Stimulated activated CD4-positive, alpha-beta T cell treated with anti-CD3 and anti-CD28 coated beads, TNF-alpha, amount 100 ng/mL, for 4 hours (primary cell): Measurements from ENCODE around the gene RESF1.
A peak's percentile ranks its signal among the peaks of the same experiment; 100 is the strongest.
"Not testable (repeated sequence)": the region's sequence is repeated elsewhere in the genome, so short reads cannot be mapped to it uniquely, and the experiment has no call there.

Experiments
- DNase-seq, 3 experiments: peaks; one replicate each; pipeline ENCODE4 v3.0.0-alpha.2; 2020; ENCODE audit warnings: low read depth in 3 of 3

Gene RESF1, protein sequence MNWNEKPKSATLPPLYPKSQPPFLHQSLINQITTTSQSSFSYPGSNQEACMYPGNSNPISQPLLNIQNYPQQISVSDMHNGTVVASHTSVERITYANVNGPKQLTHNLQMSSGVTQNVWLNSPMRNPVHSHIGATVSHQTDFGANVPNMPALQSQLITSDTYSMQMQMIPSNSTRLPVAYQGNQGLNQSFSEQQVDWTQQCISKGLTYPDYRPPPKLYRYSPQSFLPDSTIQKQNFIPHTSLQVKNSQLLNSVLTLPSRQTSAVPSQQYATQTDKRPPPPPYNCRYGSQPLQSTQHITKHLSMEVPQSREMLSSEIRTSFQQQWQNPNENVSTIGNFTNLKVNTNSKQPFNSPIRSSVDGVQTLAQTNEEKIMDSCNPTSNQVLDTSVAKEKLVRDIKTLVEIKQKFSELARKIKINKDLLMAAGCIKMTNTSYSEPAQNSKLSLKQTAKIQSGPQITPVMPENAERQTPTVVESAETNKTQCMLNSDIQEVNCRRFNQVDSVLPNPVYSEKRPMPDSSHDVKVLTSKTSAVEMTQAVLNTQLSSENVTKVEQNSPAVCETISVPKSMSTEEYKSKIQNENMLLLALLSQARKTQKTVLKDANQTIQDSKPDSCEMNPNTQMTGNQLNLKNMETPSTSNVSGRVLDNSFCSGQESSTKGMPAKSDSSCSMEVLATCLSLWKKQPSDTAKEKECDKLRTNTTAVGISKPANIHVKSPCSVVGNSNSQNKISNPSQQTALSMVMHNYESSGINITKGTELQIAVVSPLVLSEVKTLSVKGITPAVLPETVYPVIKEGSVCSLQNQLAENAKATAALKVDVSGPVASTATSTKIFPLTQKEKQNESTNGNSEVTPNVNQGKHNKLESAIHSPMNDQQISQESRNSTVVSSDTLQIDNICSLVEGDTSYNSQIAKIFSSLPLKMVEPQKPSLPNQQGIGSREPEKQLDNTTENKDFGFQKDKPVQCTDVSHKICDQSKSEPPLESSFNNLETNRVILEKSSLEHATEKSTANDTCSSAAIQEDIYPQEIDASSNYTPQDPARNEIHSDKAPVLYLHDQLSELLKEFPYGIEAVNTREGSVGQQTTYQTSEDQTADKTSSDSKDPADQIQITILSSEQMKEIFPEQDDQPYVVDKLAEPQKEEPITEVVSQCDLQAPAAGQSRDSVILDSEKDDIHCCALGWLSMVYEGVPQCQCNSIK (N-terminal part only)

DNA sequence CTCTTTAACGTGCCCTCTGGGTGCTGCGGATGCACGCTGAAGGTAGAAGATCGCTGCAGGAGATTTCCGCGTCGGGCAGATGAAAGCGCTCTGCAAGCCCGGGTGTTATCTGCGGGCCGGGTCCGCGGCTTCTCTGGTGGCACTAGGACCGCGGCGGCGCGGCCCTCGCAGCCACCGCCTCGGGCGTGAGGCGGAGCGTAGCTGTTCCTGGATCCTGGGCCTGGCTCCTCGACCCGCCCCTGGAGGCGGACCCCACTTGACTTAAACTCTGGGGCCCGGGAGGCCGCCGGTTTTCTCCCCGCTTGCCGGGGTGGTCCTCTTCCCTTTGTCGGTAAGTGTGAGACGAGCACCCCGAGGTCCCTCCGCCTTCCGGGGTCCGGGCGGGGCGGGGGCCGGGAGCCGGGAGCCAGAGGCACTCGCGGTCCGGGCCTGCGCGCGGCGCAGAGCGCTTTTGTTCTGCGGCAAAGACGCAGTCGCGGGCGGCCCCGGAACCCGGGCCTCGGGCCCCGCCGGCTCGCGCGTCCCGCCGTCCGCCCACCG, at the start of gene RESF1:
Gene RESF1 (plus strand): TSS at position 255 of the 540 bp plus-strand sequence. CDS start 21,541 bp downstream, outside the sequence.
- peak; percentile 69 to 76 (median 71) for DNase-seq

DNA sequence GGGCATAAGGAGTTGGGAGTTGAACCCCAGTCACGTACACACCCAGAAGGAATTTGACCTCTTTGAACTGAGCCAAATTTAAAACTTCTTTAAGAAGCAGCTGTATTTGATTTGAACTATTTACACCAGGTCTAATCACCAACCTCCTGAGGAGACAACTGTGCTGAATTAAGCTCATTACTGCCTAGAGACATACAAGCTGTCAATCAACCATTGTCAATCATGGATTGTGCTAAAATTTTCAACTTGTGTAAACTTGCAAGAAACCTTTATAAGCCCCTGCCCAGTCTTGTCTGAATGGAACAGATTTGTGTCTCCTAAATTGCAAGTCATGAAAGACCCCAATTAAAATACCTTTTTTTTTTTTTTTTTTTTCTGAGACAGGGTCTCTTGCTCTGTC, 44.3 kb upstream of the RESF1 start:
- DNase-seq = no peak

DNA sequence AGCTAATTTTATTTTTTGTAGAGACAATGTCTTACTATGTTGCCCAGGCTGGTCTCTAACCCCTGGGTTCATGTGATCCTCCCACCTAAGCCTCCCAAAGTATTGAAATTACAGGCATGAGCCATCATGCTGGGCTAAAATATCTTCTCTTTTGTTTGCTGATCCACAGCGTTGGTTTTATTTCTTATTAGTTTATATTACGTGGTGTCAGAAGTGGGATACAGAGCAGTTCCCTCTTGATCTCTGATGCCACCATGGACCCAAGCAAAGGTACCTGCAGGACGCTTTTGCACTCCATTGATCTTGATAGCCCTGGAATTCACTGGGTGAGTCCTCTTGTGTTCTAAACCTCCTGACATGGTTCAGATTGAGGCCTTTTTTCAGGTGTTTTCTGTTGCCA, 43.8 kb upstream of the RESF1 start:
- DNase-seq = no peak

DNA sequence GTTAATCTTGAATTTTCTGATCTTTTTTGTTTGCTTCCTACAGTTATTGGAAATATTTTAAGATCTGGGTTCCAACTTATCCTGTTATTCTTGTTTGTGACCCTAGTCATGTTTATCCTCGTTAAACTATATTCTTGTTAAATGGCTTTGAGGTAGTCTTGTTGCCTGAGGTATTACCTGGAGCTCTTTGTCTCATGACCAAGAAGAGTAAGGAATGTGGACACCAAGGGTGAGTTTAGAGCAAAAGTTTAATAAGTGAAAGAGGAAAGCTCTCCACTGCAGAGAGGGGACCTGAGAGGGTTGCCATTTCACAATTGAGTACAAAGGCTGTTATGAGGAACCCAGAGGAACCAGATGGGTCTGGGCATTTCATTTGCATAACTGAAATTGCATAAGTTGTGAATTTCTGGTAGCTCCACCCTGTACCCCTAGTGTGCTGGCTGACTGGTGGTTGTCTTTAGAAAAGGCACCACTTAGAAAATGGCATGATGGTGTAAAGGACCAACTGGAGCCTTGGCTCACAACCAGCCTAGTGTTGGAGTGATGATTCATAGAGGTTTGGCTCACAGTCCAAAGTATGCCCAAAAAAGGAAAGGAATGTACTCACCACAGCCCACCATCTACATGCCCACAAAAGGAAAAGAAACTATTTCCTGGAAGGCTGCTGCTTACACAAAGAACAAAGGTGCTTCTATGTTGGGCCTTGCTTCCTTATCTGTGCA, 36.7 kb upstream of the RESF1 start:
- DNase-seq = no peak

DNA sequence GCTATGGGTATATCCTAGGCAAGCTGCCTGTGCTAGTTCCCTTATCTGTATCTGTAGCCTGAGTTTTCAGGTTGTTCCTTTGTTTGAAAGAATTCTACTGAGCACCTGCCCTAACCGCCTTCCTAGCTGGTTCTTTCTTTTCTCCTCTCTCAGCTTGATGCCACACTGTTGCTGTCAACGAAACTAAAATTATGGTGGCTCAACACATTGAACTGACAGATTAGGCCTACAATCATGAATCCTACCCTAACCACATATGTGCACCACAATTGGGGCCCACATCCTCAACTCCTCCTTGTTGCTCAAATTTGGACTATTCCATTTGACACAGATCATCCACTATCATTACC, 36.2 kb upstream of the RESF1 start:
- DNase-seq = no peak

DNA sequence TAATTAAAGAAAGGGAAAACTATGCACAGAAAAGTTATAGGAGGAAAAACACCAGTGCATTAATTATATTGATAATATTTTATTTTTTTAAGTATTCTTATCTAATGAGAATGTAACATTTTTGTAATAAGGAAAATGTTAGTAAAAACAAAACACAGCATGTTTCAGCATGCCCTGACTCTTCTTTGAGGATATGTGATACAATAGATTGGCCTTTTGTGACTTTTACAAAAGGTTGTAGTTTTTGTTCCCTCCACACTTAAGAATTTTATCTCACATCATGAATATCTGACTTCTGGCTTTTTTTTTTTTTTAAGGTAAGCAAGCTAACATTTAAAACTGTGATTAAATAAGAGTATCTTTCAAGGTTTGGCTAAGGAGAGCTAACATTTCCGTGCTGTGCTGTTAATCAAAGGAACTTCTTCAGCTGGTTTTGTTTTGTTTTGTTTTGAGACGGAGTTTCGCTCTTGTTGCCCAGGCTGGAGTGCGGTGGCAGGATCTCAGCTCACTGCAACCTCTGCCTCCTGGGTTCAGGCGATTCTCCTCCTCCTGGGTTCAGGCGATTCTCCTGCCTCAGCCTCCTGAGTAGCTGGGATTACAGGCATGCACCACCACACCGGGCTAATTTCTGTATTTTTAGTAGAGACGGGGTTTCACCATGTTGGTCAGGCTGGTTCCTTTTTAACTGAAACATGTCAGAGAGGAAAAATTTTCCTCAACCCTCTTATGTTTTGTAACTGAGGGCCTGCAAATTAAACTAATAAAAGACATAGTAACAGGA, 30.8 kb upstream of the RESF1 start:
- no peak for DNase-seq

DNA sequence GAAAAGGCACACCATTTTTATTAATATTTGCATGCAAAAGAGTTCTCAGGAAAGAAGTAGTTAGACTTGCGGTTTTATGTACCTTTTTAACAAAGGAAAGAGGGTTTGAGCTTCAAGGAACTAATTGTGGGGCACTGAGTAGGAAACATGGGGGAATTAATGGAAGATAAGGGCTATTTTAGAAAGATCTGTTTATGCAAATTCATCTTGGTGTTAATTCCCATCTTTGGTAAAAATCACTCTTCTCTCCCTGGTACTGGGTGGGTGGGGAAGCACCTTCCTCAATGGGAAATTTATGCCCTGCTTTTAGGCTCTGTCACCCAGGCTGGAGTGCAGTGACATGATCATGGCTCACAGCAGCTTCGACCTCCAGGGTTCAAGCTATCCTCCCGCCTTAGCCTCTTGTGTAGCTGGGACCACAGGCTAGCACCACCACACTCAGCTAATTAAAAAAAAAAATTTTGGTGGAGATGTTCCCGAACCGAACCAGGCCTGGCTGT, 30.1 kb upstream of the RESF1 start:
- peak in 2 of 3 experiments; percentile 11 to 22 for DNase-seq

DNA sequence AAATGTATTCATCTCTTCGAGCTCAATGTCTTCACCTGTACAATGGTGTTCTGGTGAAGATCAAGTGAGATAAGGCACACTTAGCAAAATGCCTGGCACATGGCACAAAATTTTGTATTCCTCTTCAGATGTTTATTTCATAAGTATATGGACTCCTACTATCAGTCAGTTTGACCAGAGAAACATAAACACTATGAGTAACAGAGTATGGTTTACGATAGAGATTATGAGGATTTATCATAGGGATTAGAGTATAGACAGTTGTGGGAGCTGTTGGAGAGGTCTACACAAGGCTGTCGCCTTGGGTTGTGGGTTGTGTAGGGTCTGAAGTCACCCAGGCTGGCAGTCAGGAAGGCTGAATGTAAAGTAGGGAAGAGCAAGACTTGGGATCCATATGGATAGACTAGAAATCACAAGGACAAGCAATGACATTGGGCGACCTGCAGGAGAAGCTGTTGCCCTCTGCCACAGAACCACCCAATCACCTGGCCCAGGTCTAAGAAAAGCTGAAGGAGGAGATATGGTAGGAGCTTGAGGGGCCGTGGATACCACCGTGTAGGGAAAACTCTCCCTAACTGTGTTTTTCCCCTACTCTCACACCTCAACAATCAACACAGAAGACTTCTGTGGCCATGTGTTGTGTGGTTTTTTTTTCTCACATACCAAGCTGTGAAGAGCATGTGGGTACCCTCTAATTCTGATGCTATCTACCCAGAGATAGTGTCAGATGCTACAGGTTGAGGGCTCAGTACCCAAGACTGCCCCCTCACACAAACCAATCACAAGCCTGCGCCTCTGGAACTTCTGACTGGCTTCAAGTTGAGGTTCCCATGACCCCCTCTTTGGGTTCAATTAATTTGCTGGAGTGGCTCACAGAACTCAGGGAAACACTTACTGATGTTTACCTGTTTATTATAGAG, 27.2 kb upstream of the RESF1 start:
- no peak for DNase-seq

DNA sequence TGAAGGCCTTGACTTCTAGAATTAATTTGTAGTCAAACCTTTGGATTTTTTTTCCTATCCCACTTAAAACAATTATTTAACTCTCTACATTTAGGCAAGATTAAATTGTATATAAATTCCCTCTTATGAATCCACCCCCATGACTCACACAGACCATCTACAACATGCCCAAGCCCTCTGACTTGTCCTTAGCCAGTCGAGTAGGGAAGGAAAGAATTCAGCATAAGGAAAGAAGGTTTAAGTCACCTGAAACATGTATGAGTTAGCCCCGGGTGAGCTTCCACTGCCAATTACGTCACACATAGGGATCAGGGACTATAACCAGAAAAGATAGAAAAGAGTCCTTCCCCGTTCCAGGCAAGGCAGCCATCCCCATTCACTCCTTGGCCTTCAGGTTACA, 14.9 kb upstream of the RESF1 start:
- no peak for DNase-seq

DNA sequence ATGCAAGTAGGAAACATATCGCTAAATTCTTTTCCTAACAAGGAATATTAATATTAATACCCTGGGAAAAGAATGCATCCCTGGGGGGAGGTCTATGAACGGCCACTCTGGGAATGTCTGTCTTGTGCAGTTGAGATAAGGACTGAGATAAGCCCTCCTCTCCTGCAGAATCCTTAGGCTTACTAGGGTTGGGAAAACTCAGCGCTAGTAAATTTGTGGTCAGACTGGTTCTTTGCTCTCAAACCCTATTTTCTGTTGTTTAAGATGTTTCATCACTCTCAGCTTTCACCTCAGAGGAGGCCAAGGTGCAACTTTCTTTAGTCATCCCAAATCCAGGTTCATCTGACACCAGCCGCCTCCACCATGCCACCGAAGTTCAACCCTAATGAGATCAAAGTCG, 11.2 kb upstream of the RESF1 start:
- no peak for DNase-seq

DNA sequence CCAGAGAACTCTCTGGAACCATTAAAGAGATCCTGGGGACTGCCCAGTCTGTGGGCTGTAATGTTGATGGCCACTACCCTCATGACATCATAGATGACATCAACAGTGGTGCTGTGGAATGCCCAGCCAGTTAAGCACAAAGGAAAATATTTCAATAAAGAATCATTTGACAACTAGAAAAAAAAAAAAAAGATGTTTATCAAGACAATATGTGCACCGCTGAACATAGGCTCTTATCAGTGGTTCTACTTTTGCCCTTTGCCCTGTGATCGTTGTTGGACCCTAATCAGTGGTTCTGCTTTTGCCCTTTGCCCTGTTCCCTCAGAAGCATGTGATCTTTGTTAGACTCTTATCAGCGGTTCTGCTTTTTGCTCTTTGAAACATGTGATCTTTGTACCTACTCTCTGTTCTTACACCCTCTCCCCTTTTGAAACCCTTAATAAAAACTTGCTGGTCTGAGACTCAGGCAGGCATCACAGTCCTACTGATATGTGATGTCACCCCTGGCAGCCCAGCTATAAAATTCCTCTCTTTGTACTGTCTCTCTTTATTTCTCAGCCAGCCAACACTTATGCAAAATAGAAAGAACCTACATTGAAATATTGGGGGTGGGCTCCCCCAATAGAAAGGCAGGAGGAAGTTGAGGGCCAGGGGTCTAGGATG, 10.4 kb upstream of the RESF1 start:
- DNase-seq = not testable (repeated sequence)

DNA sequence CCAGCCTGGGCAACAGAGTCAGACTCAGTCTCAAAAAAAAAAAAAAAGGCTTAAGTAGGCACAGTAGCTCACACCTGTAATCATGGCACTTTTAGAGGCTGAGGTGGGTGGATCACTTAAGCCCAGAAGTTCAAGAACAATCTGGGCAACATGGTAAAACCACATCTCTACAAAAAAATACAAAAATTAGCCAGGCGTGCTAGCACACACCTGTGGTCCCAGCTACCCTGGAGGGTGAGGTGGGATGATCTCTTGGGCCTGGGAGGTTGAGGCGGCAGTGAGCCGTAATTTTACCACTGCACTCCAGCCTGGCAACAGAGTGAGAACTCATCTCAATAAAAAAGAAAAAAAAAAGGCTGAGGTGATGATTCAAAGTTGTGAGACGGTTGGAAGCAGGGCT, 9.1 kb upstream of the RESF1 start:
- DNase-seq = no peak

DNA sequence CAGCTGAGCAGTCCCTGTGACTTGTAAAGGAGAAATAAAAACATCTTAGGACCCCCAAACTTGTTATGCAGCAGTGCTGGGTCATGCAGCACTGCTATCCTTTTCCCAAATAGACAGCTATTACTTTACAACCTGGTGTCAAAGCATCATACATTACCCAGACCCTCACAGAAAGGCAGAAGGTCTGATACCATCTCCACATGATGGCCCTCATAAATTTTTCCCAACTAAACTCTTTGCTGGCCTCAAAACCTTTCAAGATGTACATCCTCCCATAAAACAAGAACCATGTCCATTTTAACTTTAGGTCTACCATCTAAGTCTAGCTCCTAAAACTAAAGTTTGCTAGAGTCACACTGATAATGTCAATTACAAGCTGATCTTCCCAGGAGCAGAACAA, 8.7 kb upstream of the RESF1 start:
- DNase-seq = no peak

DNA sequence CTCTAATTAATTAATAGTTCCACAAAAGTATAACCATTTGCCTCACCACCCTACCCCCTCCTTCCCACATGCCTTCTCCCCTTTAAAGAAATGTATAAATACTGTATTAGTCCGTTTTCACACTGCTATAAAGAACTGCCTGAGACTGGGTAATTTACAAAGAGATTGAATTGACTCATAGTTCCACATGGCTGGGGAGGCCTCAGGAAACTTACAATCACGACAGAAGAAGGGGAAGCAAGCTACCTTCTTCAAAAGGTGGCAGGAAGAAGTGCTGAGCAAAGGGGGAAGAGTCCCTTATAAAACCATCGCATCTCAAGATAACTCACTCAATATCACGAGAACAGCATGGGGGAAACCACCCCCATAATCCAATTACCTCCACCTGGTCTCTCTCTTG, 8.2 kb upstream of the RESF1 start:
- DNase-seq = no peak

DNA sequence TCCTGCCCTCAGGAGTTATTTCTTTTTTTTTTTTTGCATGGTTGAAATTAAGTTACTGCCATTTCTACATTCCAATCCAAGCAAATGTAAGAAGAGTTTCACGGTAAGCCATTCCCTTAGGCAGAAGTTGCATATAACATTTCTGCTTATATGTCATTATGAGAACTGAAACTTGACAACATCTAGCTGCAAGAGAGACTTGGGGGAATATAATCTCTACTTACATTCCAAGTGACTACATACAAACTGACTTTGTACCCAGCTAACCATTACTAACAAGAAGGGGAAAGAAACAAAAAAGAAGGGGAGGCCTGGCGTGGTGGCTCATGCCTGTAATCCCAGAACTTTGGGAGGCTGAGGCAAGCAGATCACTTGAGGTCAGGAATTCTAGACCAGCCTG, 7.3 kb upstream of the RESF1 start:
- no peak for DNase-seq

DNA sequence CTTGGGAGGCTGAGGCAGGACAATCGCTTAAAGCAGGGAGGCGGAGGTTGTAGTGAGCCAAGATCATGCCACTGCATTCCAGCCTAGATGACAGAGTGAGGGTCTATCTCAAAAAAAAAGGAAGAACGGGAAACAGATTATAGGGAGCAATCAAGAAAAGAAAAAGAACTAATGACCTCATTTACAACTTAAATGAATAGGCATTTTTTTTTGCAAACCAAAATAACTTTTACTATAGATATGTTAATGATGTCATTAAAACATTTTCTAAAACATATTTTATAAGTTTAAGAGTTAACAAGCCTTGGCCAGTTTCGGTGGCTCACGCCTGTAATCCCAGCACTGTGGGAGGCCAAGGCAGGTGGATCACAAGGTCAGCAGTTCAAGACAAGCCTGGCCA, 6.8 kb upstream of the RESF1 start:
- no peak for DNase-seq

DNA sequence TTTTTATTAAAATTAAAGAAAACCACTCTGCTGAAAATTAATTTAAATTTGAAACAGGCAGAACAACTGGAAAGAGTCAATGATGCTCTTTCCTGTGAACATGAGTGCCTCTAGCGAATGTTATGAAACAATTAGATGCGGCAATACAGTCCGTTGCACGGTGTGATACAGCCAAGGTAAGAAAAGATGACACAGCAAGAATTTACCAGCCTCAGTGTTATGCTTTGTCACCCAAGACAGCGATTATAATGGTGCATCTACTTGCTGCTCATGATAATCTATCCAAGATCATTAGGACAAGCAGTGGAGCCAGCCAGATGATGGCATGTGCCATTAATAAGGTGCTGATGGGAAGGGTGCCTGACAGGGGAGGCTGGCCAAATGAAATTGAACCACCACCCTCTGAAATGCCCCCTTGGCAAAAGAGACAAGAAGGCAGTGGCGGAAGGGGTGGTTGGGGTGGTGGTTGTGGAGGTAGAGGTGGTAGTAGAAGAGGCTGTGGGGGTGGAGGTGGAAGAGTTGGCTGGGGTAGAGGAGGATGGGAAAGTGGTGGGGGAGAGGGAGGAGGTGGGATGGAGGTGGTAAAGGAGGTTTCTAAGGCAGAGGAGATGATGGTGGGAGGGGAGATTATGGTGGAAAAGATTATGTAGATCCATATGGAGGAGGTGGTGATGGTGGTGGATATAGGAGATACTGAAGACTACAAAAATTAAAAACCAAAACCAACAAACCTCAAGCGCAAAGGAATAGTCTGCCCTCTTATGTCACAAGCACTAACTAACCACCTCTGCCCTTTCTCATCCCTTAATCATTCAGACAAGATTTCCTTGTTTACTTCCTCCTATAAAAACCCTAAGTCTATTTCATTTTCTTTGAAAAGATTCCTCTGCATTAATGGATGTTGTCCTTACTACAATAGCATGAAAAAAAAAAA, 4.0 kb upstream of the RESF1 start:
- no peak for DNase-seq
